Measurements from ENCODE around the gene DNAH9. TPM values are rescaled to one million over a fixed set of nuclear protein-coding genes. Genes with fewer than 3 reads are reported as not detected.

Gene DNAH9
- total RNA-seq, 1 donor from 2014 or later = 0.96 TPM

GRCh38 chr17:11561281-11561680, 37.0 kb upstream of the DNAH9 start:
- DNase-seq (ENCODE audit: low spot score in 2 of 2, unreplicated experiment in 2 of 2) = no peak
- no peak overlapping the region for H3K4me3 Mint-ChIP-seq
- H3K27ac Mint-ChIP-seq = no peak overlapping the region
- H3K9me3 Mint-ChIP-seq = no peaks in the 10 kb centered on the region
- peaks cover 12% of the 10 kb centered on the region for H3K27me3 Mint-ChIP-seq (ENCODE audit: low read depth)
- H3K36me3 Mint-ChIP-seq = no peaks in the 10 kb centered on the region
- TF ChIP-seq, protein P1, sequence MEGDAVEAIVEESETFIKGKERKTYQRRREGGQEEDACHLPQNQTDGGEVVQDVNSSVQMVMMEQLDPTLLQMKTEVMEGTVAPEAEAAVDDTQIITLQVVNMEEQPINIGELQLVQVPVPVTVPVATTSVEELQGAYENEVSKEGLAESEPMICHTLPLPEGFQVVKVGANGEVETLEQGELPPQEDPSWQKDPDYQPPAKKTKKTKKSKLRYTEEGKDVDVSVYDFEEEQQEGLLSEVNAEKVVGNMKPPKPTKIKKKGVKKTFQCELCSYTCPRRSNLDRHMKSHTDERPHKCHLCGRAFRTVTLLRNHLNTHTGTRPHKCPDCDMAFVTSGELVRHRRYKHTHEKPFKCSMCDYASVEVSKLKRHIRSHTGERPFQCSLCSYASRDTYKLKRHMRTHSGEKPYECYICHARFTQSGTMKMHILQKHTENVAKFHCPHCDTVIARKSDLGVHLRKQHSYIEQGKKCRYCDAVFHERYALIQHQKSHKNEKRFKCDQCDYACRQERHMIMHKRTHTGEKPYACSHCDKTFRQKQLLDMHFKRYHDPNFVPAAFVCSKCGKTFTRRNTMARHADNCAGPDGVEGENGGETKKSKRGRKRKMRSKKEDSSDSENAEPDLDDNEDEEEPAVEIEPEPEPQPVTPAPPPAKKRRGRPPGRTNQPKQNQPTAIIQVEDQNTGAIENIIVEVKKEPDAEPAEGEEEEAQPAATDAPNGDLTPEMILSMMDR (IDR thresholded peaks at IDR 0.05; ENCODE audit: unreplicated experiment) = no peak
- no peaks in the 10 kb centered on the region for H3K4me1 Mint-ChIP-seq

GRCh38 chr17:11561702-11562101, 36.6 kb upstream of the DNAH9 start:
- DNase-seq (ENCODE audit: low spot score in 2 of 2, unreplicated experiment in 2 of 2) = no peak
- Mint-ChIP-seq H3K27me3 (ENCODE audit: low read depth) (peaks cover 9% of the 10 kb centered on the region), H3K9me3 (no peaks in the 10 kb centered on the region), H3K36me3 (no peaks in the 10 kb centered on the region), H3K4me3 (no peak overlapping the region), H3K4me1 (no peaks in the 10 kb centered on the region), H3K27ac (no peak overlapping the region)
- TF ChIP-seq, protein P1 (IDR thresholded peaks at IDR 0.05; ENCODE audit: unreplicated experiment) = no peak

GRCh38 chr17:11564589-11565380, 33.5 kb upstream of the DNAH9 start:
- H3K36me3 Mint-ChIP-seq = no peaks in the 10 kb centered on the region
- H3K27me3 Mint-ChIP-seq (ENCODE audit: low read depth) = peaks cover 9% of the 10 kb centered on the region
- peaks cover 6% of the 10 kb centered on the region for H3K9me3 Mint-ChIP-seq
- no peak overlapping the region for H3K27ac Mint-ChIP-seq
- TF ChIP-seq, protein P1 (IDR thresholded peaks at IDR 0.05; ENCODE audit: unreplicated experiment) = no peak
- DNase-seq (ENCODE audit: low spot score in 2 of 2, unreplicated experiment in 2 of 2) = no peak
- H3K4me3 Mint-ChIP-seq = no peak overlapping the region
- no peaks in the 10 kb centered on the region for H3K4me1 Mint-ChIP-seq

DNA sequence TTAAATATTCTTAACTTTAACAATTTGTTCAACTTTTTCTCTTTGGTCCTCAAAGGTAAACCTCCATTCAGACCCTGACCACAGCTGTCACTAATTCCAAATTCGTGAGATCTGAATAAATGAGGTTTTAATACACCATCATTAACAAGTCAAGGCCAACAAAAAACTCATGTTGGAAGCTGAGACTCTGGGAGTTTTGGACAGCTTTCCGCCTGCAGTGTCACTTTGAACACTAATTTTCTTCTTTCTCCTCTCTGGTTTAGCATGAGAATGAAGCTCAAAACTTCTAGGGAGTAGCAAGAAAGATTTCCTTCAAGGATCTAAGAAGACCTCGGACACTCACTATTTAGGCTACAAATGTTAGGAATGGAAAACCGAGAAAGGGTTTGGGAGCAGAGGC, 32.7 kb upstream of the DNAH9 start:
- H3K27ac Mint-ChIP-seq = no peak overlapping the region
- no peaks in the 10 kb centered on the region for H3K4me1 Mint-ChIP-seq
- H3K9me3 Mint-ChIP-seq = peaks cover 6% of the 10 kb centered on the region
- no peak overlapping the region for H3K4me3 Mint-ChIP-seq
- H3K36me3 Mint-ChIP-seq = no peaks in the 10 kb centered on the region
- H3K27me3 Mint-ChIP-seq (ENCODE audit: low read depth) = peaks cover 13% of the 10 kb centered on the region
- DNase-seq (ENCODE audit: low spot score in 2 of 2, unreplicated experiment in 2 of 2) = no peak
- TF ChIP-seq, protein P1 (IDR thresholded peaks at IDR 0.05; ENCODE audit: unreplicated experiment) = no peak

GRCh38 chr17:11578998-11579397, 19.3 kb upstream of the DNAH9 start:
- Mint-ChIP-seq H3K27me3 (ENCODE audit: low read depth) (no peaks in the 10 kb centered on the region), H3K4me1 (no peaks in the 10 kb centered on the region), H3K9me3 (no peaks in the 10 kb centered on the region), H3K36me3 (no peaks in the 10 kb centered on the region), H3K27ac (no peak overlapping the region), H3K4me3 (no peak overlapping the region)
- TF ChIP-seq, protein P1 (IDR thresholded peaks at IDR 0.05; ENCODE audit: unreplicated experiment) = no peak
- DNase-seq (ENCODE audit: low spot score in 2 of 2, unreplicated experiment in 2 of 2) = no peak
